ENCODE measurements around the gene DLGAP1.

DLGAP1 gene

GRCh38 chr18:3510024-3510423 lies 945.1 kb downstream of the DLGAP1 start:
- DNase-seq = no peak

GRCh38 chr18:3508576-3509549 lies 946.2 kb downstream of the DLGAP1 start:
- no peak for DNase-seq

- no peak for DNase-seq
Observed at GRCh38 chr18:3504637-3505036, 950.5 kb downstream of the DLGAP1 start.

DNA sequence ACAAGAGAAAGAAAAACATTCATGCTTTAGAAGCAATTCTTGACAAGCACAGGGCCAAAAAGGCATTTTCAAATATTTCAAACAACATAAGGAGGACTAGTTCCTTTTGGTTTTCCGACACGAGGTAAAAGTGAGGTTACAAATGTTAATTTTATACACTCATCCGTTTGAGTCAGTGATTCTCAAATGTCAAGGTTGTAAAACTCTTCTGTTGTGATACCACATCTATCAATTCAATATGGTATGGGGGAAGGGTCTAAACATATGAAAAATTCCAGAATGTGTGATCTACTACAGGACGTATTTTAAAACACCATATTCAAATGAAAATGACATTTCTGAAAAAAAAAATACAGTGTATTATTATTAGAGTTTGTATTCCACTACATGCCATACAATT lies 952.5 kb downstream of the DLGAP1 start:
- DNase-seq = no peak

- DNase-seq = no peak
Observed at GRCh38 chr18:3500016-3500415, 955.1 kb downstream of the DLGAP1 start.

DNA sequence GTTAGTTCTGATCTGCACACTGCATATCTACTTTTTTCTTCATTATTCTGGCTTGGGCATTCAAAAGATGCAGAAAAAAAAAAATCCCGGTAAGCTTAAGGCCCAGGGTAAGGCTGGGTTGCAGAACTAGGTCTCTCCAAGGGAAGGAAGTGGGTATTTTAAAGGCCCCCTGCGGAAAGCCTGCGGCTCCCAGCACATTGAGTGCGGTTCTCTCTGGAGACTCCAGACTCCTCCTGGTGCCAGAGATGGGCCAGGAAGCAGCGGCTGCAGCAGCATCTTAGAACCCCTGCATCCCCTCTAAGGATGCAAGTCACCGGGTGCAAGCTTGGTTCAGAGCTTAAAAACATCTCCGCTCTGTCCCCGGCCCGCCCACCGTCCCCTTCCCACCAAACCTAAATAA lies 955.6 kb downstream of the DLGAP1 start:
- DNase-seq = no peak

DNA sequence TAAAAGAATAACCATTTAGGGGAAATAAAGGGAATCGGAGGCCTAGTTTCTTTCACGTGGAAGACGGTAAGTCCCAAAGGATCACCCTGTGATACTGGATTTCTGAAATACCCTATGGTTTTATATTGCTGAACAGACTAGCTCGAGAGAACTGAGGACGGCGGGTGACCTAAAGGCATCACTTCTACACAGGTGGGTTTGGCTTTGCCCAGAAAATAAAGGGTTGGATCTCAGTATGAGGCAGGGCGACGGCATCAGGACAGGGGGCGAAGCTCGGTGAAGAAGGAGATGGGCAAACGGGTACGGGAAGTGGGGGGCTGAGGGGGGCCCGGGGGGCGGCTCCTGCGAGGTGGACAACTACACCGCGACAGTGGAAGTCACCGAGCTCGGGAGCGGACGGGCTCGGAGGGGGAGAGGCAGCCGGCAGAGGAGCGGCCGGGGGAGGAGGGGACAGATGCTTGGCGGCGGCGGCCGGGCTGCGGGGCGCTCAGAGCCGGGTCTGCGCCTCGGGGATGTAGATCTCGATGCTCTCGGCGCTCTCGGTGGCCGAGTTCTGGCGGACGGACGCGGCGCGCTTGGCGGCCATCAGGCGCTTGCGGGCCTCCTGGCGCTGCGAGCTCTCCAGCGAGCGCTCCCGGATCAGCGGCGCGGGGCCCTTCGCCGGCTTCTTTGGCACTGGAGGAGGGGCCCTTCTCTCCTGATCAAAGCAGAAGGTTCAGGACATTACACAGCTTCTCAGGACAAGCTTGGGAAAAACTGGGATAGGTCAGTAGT lies 956.2 kb downstream of the DLGAP1 start:
- DNase-seq = no peak

DNA sequence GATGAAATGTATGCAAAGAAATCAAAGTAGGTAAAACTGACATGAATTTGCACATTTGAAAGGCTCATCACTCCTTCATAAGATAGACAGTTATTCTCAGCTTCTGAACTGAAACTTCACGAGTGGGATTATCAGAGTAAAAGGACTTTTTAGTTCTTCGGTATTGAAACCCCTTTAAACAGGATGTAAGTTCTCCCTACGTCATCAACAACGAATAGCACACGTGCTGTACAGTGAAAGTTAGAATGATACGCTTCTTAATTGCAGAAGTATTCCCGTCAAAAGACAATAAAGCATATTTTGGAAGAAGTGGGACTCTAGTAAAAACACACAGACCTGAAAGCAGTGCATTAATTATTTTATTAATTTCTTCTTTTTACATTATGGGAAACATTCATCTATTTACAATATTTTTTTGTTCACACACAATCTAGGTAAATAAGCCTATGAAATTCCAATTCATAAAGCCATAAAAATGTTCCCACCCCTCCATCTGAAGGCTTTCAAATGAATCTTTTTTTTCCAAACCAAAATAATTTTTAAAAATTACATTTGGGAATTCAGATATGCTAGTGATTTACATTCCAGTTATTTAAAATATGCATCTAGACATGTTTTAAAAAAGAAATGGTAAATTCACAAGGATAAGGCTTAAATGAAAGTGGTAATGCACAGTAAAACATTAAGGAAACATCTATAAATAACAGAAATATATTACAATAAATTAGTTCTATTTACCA lies 959.2 kb downstream of the DLGAP1 start:
- no peak for DNase-seq

DNA sequence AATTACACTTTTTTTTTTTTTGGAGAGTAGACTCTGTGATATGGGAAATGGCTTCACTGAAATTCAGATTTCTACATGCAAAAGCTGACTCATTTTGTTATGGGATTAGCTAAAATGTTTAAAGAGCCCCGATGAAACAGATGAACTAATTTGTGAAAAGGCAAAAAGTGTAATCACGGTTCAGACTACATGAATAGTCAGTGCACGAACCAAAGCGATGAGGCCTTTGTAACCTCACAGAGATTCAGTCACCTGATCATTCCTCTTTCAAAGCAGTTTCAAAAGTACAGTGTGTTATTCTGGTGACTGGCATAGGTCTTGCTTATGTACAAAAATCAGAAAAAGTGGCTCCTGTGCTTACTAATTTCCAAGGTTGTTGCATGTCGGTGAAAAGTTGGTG lies 960.5 kb downstream of the DLGAP1 start:
- no peak for DNase-seq

DNA sequence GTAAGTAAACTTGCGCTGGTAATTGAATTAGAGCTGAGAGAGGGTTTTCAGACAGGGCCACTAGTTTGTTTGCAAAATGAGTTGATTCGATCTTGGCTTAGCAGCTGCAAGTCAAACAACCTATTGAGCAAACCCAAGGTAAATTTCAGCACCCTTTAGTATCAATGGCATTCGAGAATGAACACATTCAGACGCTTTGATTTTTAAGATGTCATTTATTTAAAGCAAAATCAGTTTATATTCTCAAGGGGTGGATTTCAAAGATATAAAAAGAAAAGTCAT lies 960.9 kb downstream of the DLGAP1 start:
- DNase-seq = no peak

DNA sequence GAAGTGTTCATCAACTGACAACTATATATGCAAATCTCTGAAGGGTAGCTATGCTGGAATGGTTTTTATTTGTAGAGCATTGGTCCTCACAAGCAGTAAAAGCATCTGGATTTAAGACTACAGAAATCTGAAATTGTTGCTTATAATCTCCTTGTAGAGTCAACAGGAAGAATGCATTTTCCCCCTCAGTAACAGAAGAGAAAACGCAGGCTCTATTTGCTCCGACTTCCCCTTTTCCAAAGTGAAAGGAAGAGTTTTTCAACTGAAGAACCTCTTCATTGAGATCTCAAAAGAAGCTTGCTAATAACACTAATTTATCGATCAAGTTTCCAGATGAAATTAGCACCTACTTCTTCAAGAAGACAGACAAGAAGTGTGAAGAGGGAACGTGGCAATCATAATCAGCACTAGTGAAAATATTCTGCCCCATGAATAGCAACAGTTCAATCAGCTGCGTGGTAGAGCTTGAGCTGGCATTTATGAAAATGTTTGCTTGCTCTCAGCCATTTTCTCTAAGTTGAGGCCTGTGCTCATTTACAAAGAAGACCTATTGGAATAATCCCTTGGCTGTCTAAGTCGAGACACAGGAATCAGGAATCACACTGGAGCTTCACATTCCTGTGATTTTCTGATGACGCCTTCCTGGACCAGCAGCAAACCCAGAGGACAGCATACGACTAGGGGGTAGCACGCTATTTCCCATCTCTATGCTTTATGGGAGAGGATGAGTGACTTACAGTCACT lies 961.4 kb downstream of the DLGAP1 start:
- DNase-seq = no peak

DNA sequence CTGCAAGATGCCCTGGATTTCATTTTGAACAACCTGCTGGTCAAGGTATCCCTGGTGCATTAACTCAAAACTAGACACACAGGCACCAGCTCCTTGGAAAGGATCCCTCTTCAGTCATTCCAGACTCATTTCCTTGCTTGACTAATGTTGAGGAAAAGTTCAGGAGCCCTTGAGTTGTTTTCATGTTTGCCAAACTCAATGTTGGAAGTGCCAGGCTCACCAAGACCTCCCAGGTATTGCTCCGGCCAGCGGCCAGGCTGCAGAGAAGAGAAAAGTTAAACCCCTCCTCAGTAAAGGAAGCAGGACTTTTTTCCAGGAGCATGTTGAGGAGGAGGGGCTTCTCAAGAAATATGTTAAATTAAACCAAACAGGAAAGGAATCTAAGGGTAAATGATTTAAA lies 962.4 kb downstream of the DLGAP1 start:
- DNase-seq = no peak

- no peak for DNase-seq
Observed at GRCh38 chr18:3491981-3492555, 963.0 kb downstream of the DLGAP1 start.

DNA sequence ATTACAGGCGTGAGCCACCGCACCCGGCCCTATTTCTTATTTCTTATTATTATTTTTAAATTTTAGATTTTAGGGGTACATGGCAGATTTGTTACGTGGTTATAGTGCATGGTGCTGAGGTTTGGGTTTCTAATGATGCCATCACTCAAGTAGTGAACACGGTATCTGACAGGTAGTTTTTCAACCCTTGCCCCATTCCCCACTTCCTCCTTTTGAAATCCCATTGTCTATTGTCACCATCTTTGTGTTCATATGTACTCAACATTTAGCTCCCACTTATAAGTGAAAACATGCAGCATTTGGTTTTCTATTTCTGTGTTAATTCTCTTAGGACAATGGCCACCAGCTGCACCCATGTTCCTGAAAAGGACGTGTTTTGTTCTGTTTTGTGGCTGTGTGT lies 965.6 kb downstream of the DLGAP1 start:
- no peak for DNase-seq

DNA sequence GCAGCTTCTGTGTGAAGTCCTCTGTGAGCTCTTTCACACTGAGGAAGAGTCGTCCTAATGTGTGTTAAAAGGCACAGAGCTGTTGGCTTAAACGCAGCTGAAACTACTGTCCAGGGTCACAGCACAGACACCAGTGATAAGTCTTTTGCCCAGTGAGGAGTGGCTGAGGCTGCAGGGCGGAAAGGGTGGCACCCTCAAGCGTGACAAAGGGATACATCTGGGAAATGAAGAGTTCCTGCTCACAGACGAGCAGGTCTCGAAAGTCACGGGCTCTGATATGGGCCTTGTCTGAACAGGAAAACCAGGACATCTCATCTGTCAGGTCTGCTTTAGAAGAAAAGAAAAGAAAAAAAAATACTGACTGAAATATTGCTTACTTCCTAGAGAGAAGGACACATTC lies 968.6 kb downstream of the DLGAP1 start:
- no peak for DNase-seq

GRCh38 chr18:3485153-3486149 lies 969.7 kb downstream of the DLGAP1 start:
- no peak for DNase-seq

GRCh38 chr18:3482258-3482657 lies 972.8 kb downstream of the DLGAP1 start:
- DNase-seq = no peak

- peak; percentile 15 for DNase-seq
Observed at GRCh38 chr18:3481696-3482210, 973.4 kb downstream of the DLGAP1 start.

GRCh38 chr18:3480827-3481573 lies 974.1 kb downstream of the DLGAP1 start:
- DNase-seq = no peak

DNA sequence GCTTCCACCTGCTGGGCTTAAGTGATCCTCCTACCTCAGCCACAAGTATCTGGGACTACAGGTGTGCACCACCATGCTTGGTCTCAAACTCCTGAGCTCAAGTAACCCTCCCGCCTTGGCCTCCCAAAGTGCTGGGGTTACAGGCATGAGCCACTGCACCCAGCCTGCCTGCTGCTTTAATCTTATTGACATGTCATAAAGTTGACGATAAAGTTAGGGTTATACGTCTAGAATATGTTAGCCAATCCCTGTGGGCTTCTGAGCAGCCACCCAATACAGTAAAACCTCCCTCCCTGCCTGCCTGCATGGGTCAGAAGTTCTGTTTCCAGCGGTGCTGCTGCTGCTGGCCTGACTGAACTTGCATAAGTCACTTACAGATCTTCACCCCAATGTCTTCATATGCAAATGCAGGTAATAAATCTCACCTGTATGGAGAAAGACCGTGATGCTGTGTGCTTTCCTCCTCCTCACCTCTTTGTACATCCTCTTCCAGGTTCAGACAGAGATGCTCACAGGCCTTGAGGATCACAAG lies 975.1 kb downstream of the DLGAP1 start:
- DNase-seq = no peak

Measured in NCI-H1694 treated with DMSO at 0.1 percent for 48 hours (cell line).